ENCODE results near the gene PARVB.

DNA sequence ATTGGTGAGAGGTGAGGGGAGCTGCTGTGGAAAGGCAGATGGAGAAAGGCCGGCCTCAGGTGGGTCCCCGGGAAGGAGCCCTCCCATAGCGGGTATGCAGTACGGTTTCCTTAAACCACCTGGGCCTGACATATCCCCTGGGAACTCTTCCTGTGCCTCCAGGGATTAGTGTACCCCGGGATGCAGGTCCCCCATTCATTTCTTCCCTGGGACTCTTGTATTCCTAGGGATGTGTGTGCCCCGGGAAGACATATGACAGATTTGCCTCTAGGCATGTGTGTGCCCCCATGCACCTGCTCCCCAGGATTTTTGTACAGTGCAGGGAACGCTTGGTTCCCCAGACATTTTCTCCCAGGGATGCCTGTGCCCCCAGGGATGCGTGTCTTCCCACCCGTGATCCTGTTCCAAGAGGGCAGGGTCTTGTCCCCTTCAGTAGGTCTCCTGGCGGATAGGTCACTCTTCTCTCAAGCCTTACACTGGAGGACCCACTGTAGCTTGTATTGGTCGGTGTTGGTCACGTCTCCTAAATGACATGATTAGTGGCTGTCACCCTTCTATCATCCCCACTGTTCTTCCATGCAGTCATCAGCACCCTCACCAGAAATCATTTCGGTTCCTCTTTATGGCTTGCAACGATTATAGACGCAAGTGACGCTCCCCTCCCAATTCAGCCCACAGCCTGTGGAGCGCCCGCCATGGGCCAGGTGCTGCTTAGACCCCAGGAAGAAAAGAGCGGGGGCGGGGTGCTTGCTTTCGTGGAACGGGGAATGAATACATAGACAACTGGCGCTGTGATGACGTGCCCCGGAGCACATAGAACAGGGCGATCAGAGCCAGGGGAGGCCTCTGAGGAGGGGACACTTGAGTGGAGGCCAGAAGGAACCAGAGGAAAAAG is 1.3 kb downstream of the PARVB start:
- TF ChIP-seq, protein P1, sequence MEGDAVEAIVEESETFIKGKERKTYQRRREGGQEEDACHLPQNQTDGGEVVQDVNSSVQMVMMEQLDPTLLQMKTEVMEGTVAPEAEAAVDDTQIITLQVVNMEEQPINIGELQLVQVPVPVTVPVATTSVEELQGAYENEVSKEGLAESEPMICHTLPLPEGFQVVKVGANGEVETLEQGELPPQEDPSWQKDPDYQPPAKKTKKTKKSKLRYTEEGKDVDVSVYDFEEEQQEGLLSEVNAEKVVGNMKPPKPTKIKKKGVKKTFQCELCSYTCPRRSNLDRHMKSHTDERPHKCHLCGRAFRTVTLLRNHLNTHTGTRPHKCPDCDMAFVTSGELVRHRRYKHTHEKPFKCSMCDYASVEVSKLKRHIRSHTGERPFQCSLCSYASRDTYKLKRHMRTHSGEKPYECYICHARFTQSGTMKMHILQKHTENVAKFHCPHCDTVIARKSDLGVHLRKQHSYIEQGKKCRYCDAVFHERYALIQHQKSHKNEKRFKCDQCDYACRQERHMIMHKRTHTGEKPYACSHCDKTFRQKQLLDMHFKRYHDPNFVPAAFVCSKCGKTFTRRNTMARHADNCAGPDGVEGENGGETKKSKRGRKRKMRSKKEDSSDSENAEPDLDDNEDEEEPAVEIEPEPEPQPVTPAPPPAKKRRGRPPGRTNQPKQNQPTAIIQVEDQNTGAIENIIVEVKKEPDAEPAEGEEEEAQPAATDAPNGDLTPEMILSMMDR (IDR thresholded peaks at IDR 0.05), result no peak
- TF ChIP-seq POLR2A (IDR thresholded peaks at IDR 0.05), result no peak

Measured in uterus (tissue), 2 donors.